Fibroblast of the aortic adventitia (primary cell): Measurements from ENCODE around the gene CSPG5. TPM values are rescaled to one million over a fixed set of nuclear protein-coding genes. Genes with fewer than 3 reads are reported as not detected.

ENCODE experiments used
- DNase-seq: peaks from one replicate; pipeline ENCODE4 v3.0.0-alpha.2; 2010; ENCODE audit warnings: low read depth
- H3K4me3 ChIP-seq: 2 replicates; pipeline ENCODE4 v1.5.1; 2011; ENCODE audit warnings: low read depth, mild to moderate bottlenecking, control low read depth, low read length, moderate library complexity
- total RNA-seq: library from RNA; depleted of rRNA; stranded (reverse); fragments of >200 nt; gene quantifications from 2 replicates; pipeline ENCODE4 v1.2.3, GENCODE V29; 2012; ENCODE audit warnings: low replicate concordance
- TF ChIP-seq, protein P1 (sequence below): IDR thresholded peaks from 2 replicates; pipeline ENCODE4 v1.5.1; 2011; ENCODE audit warnings: mild to moderate bottlenecking, low read length, control low read depth, inconsistent platforms; ENCODE audit not compliant: insufficient read depth

The CSPG5 gene
- total RNA-seq, 1 donor: 0.09 TPM

DNA sequence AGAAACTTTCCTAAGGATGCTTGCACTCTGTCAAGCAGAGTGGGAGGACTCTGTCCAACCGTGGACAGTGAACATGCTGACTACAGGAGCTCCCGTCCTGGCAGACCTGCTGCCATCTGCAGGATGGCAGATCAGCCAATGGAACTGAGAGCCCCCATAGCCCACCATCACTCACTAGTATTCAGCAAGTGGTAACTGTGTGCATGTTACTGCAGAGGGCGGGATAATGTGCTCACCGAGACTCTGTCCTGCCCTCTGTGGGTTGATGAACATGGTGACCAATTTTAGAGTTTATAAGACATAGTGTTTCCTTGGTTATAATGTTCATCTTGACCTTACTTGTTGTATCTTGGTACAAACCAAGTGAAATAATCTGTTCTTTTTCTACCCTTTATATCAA, 11.5 kb downstream of the CSPG5 start:
- TF ChIP-seq, protein P1, sequence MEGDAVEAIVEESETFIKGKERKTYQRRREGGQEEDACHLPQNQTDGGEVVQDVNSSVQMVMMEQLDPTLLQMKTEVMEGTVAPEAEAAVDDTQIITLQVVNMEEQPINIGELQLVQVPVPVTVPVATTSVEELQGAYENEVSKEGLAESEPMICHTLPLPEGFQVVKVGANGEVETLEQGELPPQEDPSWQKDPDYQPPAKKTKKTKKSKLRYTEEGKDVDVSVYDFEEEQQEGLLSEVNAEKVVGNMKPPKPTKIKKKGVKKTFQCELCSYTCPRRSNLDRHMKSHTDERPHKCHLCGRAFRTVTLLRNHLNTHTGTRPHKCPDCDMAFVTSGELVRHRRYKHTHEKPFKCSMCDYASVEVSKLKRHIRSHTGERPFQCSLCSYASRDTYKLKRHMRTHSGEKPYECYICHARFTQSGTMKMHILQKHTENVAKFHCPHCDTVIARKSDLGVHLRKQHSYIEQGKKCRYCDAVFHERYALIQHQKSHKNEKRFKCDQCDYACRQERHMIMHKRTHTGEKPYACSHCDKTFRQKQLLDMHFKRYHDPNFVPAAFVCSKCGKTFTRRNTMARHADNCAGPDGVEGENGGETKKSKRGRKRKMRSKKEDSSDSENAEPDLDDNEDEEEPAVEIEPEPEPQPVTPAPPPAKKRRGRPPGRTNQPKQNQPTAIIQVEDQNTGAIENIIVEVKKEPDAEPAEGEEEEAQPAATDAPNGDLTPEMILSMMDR: no peak
- DNase-seq: no peak
- no peak overlapping the region for H3K4me3 ChIP-seq

DNA sequence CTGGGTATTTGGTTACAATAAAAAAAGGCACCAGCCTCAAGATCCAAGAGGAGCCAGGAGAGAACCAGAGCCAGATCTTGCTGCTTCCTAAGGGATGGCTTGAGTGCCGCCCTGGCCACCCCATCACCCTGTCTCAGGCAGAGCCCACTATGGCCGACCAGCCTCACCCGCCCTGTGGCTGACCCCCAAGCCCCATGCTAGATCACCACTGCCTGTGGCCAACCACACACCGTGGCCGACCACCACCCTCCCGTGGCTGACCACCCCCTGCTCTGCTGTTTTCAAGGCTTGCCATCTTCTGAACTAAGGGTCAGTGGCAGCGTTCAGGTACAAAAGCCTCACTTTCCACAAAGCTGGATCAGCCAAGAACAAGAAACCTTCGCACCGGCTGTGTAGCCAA, 12.0 kb downstream of the CSPG5 start:
- TF ChIP-seq, protein P1: no peak
- DNase-seq: no peak
- H3K4me3 ChIP-seq: no peak overlapping the region

GRCh38 chr3:47565734-47566550, 12.7 kb downstream of the CSPG5 start:
- DNase-seq: no peak
- TF ChIP-seq, protein P1: no peak
- H3K4me3 ChIP-seq: no peak overlapping the region

DNA sequence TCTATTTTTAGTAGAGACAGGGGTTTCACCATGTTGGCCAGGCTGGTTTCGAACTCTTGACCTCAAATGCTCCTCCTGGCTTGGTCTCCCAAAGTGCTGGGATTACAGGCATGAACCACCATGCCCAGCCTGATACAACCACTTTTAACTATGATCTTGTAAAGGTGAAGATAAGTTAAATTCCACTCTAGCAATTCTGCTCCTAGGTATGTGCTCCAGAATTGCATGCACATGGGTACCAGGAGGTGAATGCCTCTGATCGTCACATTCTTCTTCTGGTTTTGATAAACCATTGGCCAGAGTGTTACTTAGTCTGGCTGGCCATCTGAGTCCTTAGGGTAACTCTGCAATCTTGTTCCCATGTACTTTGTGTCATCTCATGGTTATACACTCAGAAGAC, 22.3 kb downstream of the CSPG5 start:
- TF ChIP-seq, protein P1: no peak
- H3K4me3 ChIP-seq: no peak overlapping the region
- no peak for DNase-seq

- TF ChIP-seq, protein P1: no peak
- no peak overlapping the region for H3K4me3 ChIP-seq
- no peak for DNase-seq
Observed at GRCh38 chr3:47554335-47554734, 24.3 kb downstream of the CSPG5 start.

GRCh38 chr3:47553407-47553806, 25.3 kb downstream of the CSPG5 start:
- TF ChIP-seq, protein P1: no peak
- no peak for DNase-seq
- H3K4me3 ChIP-seq: no peak overlapping the region
